SK-N-SH (cell line): Measurements from ENCODE around the gene SIGLEC15. TPM values are rescaled to one million over a fixed set of nuclear protein-coding genes. Genes with fewer than 3 reads are reported as not detected.

ENCODE experiments used
- CTCF ChIA-PET: fragments of 300-600, 350-600 bp; formaldehyde crosslinking; extraction: SDS; loops from one replicate; lab custom pipeline; 2021; lab: Yijun Ruan, JAX
- POLR2A ChIA-PET: fragments of 350-600 bp; sonication (Branson Sonifier 250); formaldehyde crosslinking; extraction: SDS; loops from one replicate; lab custom pipeline; 2020; ENCODE audit warnings: antibody characterized with exemption, inconsistent platforms; lab: Yijun Ruan, JAX
- DNase-seq: peaks from one replicate; pipeline ENCODE4 v3.0.0; 2012
- H2AFZ ChIP-seq: fragments of 200-600 bp; sonication (generic); 2 replicates; pipeline ENCODE4 v1.8.1; 2016; ENCODE audit warnings: antibody characterized with exemption, mild to moderate bottlenecking, low read depth
- H3F3A ChIP-seq: fragments of 200-600 bp; sonication (generic); replicated peaks from 2 replicates; pipeline ENCODE3; 2016; ENCODE audit warnings: antibody characterized with exemption, mild to moderate bottlenecking; ENCODE audit not compliant: insufficient read depth
- H3K27ac ChIP-seq, 2 experiments: fragments of 200-500 bp in 1 of 2; fragments of 200-600 bp in 1 of 2; sonication (Bioruptor generic) in 1 of 2; sonication (generic), shearing (Covaris generic) in 1 of 2; 2 replicates each; pipeline versions ENCODE4 v1.5.1 to v1.6.1; 2014 to 2016; ENCODE audit warnings: low read depth in 2 of 2, inconsistent platforms in 1 of 2, low read length in 1 of 2, mild to moderate bottlenecking in 1 of 2, mixed read lengths in 1 of 2
- H3K27me3 ChIP-seq: fragments of 200-600 bp; sonication (generic), shearing (Covaris generic); 2 replicates; pipeline ENCODE4 v1.6.1; 2016; ENCODE audit warnings: mixed run types; ENCODE audit not compliant: insufficient read depth
- H3K36me3 ChIP-seq, 2 experiments: fragments of 200-500 bp in 1 of 2; fragments of 200-600 bp in 1 of 2; sonication (Bioruptor generic) in 1 of 2; sonication (generic) in 1 of 2; replicated peaks in 1 of 2; 2 replicates each; pipeline versions ENCODE3 to v1.5.1; 2014 to 2016; ENCODE audit warnings: low read length in 1 of 2, mild to moderate bottlenecking in 1 of 2; ENCODE audit not compliant: insufficient read depth in 2 of 2, control insufficient read depth in 1 of 2
- H3K4me1 ChIP-seq, 2 experiments: fragments of 200-500 bp in 1 of 2; fragments of 200-600 bp in 1 of 2; sonication (Bioruptor generic) in 1 of 2; sonication (generic), shearing (Covaris generic) in 1 of 2; 2 replicates each; pipeline versions ENCODE4 v1.5.1 to v1.6.1; 2014 to 2016; ENCODE audit warnings: low read depth in 1 of 2, low read length in 1 of 2, mixed run types in 1 of 2; ENCODE audit not compliant: insufficient read depth in 2 of 2, control insufficient read depth in 1 of 2
- H3K4me2 ChIP-seq: fragments of 200-600 bp; sonication (generic), shearing (Covaris generic); 2 replicates; pipeline ENCODE4 v1.6.1; 2017; ENCODE audit warnings: mixed run types
- H3K4me3 ChIP-seq, 2 experiments: fragments of 200-500 bp in 1 of 2; fragments of 200-600 bp in 1 of 2; sonication (Bioruptor generic) in 1 of 2; sonication (generic), shearing (Covaris generic) in 1 of 2; 2 replicates each; pipeline versions ENCODE4 v1.5.1 to v1.8.1; 2014 to 2016; ENCODE audit warnings: low read depth in 2 of 2, inconsistent platforms in 1 of 2, low read length in 1 of 2, mild to moderate bottlenecking in 1 of 2, mixed read lengths in 1 of 2, moderate library complexity in 1 of 2
- H3K79me2 ChIP-seq: fragments of 200-600 bp; sonication (generic); 2 replicates; pipeline ENCODE4 v1.8.1; 2017; ENCODE audit warnings: mild to moderate bottlenecking; ENCODE audit not compliant: insufficient read depth
- H3K9ac ChIP-seq: fragments of 200-600 bp; sonication (generic); 2 replicates; pipeline ENCODE4 v1.6.1; 2017; ENCODE audit warnings: mixed run types
- H3K9me2 ChIP-seq: fragments of 200-600 bp; sonication (generic); 2 replicates; pipeline ENCODE4 v1.6.1; 2017; ENCODE audit warnings: mixed run types
- H3K9me3 ChIP-seq: fragments of 200-600 bp; sonication (generic); 2 replicates; pipeline ENCODE4 v1.6.1; 2017; ENCODE audit warnings: mixed run types, mild to moderate bottlenecking, moderate library complexity
- H4K20me1 ChIP-seq: fragments of 200-600 bp; sonication (generic); 2 replicates; pipeline ENCODE4 v1.6.1; 2017; ENCODE audit warnings: mild to moderate bottlenecking, mixed run types; ENCODE audit not compliant: insufficient read depth
- CHD2 ChIP-seq: fragments of 150-350 bp; IDR thresholded peaks from 2 replicates; pipeline ENCODE4 v1.6.1; 2018; ENCODE audit warnings: low read length; ENCODE audit not compliant: partially characterized antibody
- ELF1 ChIP-seq: IDR thresholded peaks from 2 replicates; pipeline ENCODE4 v1.4.0; 2012
- EZH2phosphoT487 ChIP-seq: fragments of 200-600 bp; sonication (generic); IDR thresholded peaks from 2 replicates; pipeline ENCODE4 v1.6.1; 2017; ENCODE audit warnings: low read depth, mixed run types, mild to moderate bottlenecking, antibody characterized with exemption, moderate library complexity, borderline replicate concordance
- FOSL2 ChIP-seq: IDR thresholded peaks from 2 replicates; pipeline ENCODE4 v1.4.0; 2012; ENCODE audit warnings: low read depth, mild to moderate bottlenecking, moderate library complexity, borderline replicate concordance
- FOXM1 ChIP-seq: IDR thresholded peaks from 2 replicates; pipeline ENCODE4 v1.4.0; 2012; ENCODE audit warnings: low read depth, mild to moderate bottlenecking
- GABPA ChIP-seq: IDR thresholded peaks from 2 replicates; pipeline ENCODE4 v1.4.0; 2012; ENCODE audit warnings: low read depth, mild to moderate bottlenecking
- JUND ChIP-seq: IDR thresholded peaks from 2 replicates; pipeline ENCODE4 v1.4.0; 2012
- MXI1 ChIP-seq: IDR thresholded peaks from 2 replicates; pipeline ENCODE4 v1.6.1; 2012; ENCODE audit warnings: mild to moderate bottlenecking, low read depth, low read length, improper control_type of control experiment
- RAD21 ChIP-seq: IDR thresholded peaks from 2 replicates; pipeline ENCODE4 v1.6.1; 2012; ENCODE audit warnings: mild to moderate bottlenecking, low read length
- RCOR1 ChIP-seq: fragments of 150-350 bp; IDR thresholded peaks from 2 replicates; pipeline ENCODE4 v1.6.1; 2017; ENCODE audit warnings: antibody characterized with exemption, low read length
- RXRA ChIP-seq: IDR thresholded peaks from 2 replicates; pipeline ENCODE4 v1.4.0; 2012; ENCODE audit warnings: low read depth, mild to moderate bottlenecking, borderline replicate concordance
- SIN3A ChIP-seq: IDR thresholded peaks from 2 replicates; pipeline ENCODE4 v1.6.1; 2012; ENCODE audit warnings: low read depth, mild to moderate bottlenecking, low read length, moderate library complexity, borderline replicate concordance
- TAF1 ChIP-seq: IDR thresholded peaks from 2 replicates; pipeline ENCODE4 v1.6.1; 2012; ENCODE audit warnings: low read depth, mild to moderate bottlenecking, low read length, moderate library complexity, borderline replicate concordance
- TCF12 ChIP-seq: IDR thresholded peaks from 2 replicates; pipeline ENCODE4 v1.4.0; 2012
- YY1 ChIP-seq: IDR thresholded peaks from 2 replicates; pipeline ENCODE4 v1.4.0; 2012; ENCODE audit warnings: low read depth, mild to moderate bottlenecking
- WGBS: methylation state at CpG from one replicate; pipeline ENCODE4 v1.1.6; 2017; ENCODE audit warnings: low lambda C conversion rate; 5-methylcytosine and 5-hydroxymethylcytosine counted together
- polyA plus RNA-seq, 3 experiments: library from polyadenylated mRNA; depleted of rRNA; stranded (reverse); fragments of >200 nt; gene quantifications; 2 replicates each; pipeline ENCODE4 v1.2.3, GENCODE V29; 2012
- TF ChIP-seq, protein P1 (sequence below): IDR thresholded peaks from 2 replicates; pipeline ENCODE4 v1.4.0; 2012; ENCODE audit warnings: low read depth
- TF ChIP-seq, protein P2 (sequence below): IDR thresholded peaks from 2 replicates; pipeline ENCODE4; 2012
- TF ChIP-seq, protein P3 (sequence below): fragments of 150-350 bp; IDR thresholded peaks from 2 replicates; pipeline ENCODE4 v1.6.1; 2016; ENCODE audit warnings: mild to moderate bottlenecking, low read depth, low read length
- TF ChIP-seq, protein P4 (sequence below): fragments of 150-350 bp; IDR thresholded peaks from 2 replicates; pipeline ENCODE4 v1.6.1; 2017; ENCODE audit warnings: antibody characterized with exemption, low read length, low read depth, borderline replicate concordance

Gene SIGLEC15
- polyA plus RNA-seq, 1 of the 3 experiments (the other 2 are of a cell fraction): 0.10 TPM

DNA sequence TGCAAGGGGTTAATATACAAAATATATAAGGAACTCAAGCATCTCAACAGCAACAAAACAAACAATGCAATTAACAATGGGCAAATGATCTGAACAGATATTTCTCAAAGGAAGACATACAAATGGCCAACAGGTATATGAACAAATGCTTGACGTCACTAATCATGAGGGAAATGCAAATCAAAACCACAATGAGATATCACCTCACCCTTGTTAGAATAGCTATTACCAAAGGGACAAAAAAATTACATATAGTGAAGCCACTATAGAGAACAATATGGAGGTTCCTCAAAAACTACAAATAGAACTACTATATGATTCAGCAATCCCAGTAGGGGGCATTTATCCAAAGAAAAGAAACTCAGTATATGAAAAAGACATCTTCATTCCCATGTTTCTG is 3.8 kb upstream of the SIGLEC15 start:
- H3K9me3 ChIP-seq: no peaks in the 10 kb centered on the region
- no peaks in the 10 kb centered on the region for H3K4me1 ChIP-seq
- H3K79me2 ChIP-seq: no peaks in the 10 kb centered on the region
- H4K20me1 ChIP-seq: no peaks in the 10 kb centered on the region
- no peaks in the 10 kb centered on the region for H3F3A ChIP-seq
- no peaks in the 10 kb centered on the region for H3K9me2 ChIP-seq
- H3K9ac ChIP-seq: no peak overlapping the region
- WGBS: 76% methylated on average over 1 of the region's 1 CpG
- no peak overlapping the region for H3K27ac ChIP-seq
- no peak overlapping the region for H2AFZ ChIP-seq
- H3K4me3 ChIP-seq: no peak overlapping the region
- H3K27me3 ChIP-seq: no peaks in the 10 kb centered on the region
- no peak for TF ChIP-seq RAD21
- no peak for TF ChIP-seq MXI1
- no peak for TF ChIP-seq SIN3A
- no peak for TF ChIP-seq TCF12
- TF ChIP-seq ELF1: no peak
- TF ChIP-seq FOSL2: no peak
- TF ChIP-seq CHD2: no peak
- TF ChIP-seq, protein P1, sequence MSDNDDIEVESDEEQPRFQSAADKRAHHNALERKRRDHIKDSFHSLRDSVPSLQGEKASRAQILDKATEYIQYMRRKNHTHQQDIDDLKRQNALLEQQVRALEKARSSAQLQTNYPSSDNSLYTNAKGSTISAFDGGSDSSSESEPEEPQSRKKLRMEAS: no peak
- TF ChIP-seq RCOR1: no peak
- TF ChIP-seq, protein P2, sequence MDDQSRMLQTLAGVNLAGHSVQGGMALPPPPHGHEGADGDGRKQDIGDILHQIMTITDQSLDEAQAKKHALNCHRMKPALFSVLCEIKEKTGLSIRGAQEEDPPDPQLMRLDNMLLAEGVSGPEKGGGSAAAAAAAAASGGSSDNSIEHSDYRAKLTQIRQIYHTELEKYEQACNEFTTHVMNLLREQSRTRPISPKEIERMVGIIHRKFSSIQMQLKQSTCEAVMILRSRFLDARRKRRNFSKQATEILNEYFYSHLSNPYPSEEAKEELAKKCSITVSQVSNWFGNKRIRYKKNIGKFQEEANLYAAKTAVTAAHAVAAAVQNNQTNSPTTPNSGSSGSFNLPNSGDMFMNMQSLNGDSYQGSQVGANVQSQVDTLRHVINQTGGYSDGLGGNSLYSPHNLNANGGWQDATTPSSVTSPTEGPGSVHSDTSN: no peak
- no peak for TF ChIP-seq FOXM1
- TF ChIP-seq, protein P3, sequence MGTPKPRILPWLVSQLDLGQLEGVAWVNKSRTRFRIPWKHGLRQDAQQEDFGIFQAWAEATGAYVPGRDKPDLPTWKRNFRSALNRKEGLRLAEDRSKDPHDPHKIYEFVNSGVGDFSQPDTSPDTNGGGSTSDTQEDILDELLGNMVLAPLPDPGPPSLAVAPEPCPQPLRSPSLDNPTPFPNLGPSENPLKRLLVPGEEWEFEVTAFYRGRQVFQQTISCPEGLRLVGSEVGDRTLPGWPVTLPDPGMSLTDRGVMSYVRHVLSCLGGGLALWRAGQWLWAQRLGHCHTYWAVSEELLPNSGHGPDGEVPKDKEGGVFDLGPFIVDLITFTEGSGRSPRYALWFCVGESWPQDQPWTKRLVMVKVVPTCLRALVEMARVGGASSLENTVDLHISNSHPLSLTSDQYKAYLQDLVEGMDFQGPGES: no peak
- no peak for TF ChIP-seq YY1
- no peak for TF ChIP-seq EZH2phosphoT487
- no peak for TF ChIP-seq TAF1
- TF ChIP-seq GABPA: no peak
- TF ChIP-seq RXRA: no peak
- TF ChIP-seq JUND: no peak
- TF ChIP-seq, protein P4, sequence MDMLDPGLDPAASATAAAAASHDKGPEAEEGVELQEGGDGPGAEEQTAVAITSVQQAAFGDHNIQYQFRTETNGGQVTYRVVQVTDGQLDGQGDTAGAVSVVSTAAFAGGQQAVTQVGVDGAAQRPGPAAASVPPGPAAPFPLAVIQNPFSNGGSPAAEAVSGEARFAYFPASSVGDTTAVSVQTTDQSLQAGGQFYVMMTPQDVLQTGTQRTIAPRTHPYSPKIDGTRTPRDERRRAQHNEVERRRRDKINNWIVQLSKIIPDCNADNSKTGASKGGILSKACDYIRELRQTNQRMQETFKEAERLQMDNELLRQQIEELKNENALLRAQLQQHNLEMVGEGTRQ: no peak
- no peak for DNase-seq
- H3K36me3 ChIP-seq: no peaks in the 10 kb centered on the region
- ChIA-PET CTCF (no interaction called here), POLR2A (no interaction called here)
- no peak overlapping the region for H3K4me2 ChIP-seq
